Measurements from ENCODE around the gene MDC1.

MDC1 gene

DNA sequence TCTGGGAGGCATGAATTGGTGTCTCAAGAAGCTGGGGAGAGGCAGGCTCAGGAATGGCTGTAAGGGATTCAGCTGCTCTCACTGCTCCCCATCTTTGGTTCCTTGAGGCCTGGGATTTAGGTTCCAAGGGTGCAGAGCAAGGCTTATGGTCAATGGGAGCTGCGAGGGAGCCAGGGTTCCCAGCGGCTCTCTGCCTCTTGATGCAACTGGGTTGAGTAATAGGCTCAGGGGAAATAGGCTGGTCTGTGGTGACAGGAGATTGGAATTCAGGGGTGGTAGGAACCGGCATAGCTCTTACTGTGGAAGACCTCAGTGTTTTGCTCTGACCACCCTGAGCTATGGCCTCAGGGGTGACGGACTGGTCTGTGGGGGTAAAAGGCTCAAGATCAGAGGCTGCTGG is 13.3 kb downstream of the MDC1 start:
- DNase-seq (ENCODE audit: low spot score) (no peak), FAIRE-seq (no peak)

DNA sequence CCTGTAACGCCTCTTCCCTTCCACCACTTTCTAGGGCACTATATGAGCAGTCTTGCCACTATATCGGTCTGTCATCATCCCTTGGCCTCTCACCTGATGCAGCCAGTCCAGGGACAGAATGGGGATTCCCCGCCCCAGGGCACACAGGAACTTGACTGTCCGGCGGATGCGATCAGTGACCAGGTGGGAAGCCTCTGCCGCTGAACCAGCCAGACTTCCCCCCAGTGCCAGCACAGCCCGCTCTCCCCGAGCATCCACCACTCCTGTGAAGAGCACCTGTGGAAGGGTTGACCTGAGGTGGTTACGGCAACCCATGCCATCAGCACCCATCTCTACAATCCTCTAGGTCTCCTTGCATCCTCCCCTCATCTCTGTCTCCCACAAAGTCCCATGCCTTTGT is 14.1 kb downstream of the MDC1 start:
- DNase-seq (ENCODE audit: low spot score) = no peak
- FAIRE-seq = no peak

DNA sequence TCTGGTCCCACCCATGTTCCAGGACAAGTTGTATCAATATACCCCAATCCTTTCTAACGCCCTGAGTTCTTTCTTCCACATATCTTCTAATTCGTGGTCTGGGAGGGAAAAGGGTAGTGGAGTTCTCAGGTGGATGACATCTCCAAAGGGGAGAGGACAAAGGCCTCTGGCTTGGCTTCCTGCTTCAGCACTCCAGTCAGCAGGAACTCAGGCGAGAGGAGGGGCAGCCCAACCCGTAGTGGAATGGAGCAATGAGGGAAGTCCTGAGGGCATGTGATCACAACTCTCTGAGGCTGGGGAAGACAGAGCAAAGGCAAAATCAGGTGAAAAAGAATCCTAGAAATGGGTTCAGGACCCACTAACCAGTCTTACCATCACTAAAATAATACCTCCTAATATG is 16.7 kb downstream of the MDC1 start:
- no peak for FAIRE-seq
- no peak for DNase-seq (ENCODE audit: low spot score)

DNA sequence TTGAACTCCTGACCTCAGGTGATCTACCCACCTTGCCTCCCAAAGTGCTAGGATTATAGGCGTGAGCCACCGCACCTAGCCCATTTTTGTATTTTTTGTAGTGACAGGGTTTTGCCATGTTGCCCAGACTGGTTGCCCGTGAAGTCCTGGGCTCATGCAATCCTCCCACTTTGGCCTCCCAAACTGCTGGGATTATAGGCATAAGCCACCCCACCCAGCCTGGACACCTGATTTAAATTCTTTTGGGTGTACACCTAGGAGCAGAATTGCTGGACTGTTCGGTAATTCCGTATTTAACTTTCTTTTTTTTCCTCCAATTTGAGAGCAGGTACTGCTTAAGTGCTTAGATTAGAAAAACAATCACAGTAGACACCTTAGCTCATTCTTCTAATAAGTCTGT is 20.6 kb downstream of the MDC1 start:
- DNase-seq (ENCODE audit: low spot score) = no peak
- FAIRE-seq = no peak

DNA sequence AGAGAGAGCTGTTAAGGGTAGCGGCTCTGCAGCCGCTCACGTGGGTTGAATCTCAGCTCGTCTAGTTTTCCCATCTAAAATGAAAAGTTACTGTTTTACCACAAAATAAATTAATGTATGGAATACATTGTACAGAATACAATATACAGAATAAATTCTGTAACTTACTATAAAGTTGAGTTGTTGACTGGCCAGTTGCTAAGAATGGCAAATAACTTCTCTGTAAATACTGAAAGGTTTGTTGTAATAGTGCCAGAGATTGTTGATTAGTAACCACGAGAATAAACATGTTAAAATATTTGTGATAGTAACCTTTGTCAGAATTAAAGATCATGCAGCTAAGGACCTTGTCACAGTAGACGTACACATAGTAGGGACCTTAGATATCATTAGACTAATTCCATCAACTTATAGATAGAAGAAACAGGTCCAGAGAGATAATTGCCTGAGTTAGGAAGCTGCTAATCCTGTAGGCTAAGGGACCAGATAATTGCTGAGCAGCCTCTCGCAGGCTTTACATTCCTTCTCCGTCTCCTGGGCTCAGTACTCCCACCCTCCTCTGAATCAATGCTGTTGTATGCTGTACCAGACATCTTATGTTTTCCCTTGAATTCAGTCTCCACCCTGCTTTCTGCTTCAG is 25.8 kb downstream of the MDC1 start:
- no peak for DNase-seq (ENCODE audit: low spot score)
- FAIRE-seq = no peak

DNA sequence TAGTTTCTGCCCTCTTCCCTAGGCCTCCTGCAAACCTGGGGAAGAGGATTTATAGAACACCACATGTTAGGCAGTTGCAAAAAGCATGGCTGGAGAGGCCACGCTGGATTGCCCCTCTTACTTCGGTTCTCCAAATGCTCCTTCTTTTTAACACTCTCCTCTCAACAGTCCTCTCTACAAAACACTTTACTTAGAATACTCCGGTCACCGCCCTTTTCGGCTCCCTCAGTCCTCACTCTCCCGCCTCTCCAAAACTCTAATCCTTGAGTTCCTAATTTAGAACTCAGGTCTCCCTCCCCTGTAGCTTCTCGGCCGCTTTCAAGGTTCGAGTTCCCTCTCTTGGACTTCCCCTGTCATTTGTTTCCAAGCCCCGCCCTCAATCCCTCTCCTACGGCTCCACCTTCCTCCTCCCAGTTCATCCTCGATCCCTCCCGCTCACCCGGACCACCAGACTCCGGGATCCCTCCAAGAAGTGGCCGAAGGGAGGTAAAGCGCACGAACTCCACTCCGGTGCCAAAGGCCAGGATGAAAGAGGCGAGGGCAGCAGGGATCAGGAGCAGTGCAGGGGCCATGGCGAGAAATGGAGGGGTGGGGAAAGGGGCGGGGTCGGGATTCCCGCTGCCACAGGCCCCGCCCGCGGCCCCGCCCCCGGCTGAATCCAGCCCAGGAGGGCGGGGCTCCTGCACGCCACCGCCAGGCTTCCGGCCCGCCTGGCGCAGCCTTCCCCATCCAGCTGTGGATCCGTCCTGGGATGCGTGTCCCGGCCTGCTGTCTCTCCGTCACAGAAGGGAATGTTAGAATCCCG is 26.5 kb downstream of the MDC1 start, which contains the start of gene NRM:
NRM (minus strand) TSS at position 582 of the 805 bp plus-strand sequence; CDS start at position 572, 10 bp downstream.
- FAIRE-seq (no peak), DNase-seq (ENCODE audit: low spot score) (peak; percentile 54)

DNA sequence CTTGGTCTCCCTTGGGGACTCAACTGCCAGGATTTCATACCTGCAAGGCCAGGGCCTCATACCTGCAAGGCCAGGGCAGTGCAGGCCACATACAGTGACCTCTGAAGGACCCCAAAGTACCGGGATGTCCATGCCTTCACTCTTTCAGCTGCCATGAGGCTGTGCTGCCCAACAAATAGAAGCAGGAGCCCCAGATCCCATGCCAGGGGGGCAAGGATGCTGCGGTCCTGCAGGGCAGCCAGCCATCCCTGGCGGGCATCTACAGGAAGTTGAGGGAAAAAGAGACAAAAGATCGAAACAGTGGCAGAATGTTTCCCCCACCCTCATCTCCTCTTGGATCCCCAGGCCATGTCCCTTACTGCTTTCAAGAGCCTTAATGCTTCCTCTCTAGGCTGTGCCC is 27.1 kb downstream of the MDC1 start:
- FAIRE-seq (no peak), DNase-seq (ENCODE audit: low spot score) (no peak)

DNA sequence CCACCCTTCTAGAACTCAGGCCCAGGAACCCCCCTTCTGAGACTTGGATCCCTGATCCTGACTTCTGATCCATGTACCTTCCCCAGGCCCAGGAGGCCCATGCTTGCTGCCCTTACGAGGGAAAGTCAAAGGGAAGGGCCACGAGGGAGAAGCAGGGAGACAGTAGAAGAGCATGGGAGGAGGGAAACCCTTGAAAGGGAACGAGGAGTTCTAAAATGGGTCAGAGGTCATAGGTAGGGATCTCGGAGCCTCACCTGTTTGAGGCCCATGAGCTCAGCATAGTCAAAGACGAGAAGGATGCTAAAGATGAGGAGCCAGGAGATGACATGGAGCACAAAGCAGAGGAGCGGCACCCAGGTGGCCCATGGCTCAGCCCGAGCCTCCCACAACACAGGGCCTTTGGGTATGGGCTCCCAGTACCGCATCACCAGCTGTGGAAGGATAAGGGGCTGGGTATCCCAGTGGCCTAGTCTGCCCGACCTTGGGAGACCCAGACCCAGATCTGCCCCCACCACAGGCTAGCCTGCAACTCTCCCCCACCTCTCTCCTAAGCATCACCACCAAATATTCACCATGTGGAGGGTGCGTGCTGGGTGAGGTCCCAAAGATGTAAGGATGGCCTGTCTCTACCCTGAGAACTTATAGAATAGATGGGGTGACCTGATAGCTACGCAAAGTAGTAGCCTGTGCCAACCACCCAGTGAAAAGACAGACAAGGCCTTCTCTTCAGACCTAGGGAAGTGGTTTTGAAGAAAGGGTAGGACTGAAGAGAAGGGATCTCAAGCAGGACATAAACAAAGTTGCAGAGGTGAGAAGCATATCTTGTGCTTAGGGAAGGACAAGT is 27.8 kb downstream of the MDC1 start:
- no peak for FAIRE-seq

DNA sequence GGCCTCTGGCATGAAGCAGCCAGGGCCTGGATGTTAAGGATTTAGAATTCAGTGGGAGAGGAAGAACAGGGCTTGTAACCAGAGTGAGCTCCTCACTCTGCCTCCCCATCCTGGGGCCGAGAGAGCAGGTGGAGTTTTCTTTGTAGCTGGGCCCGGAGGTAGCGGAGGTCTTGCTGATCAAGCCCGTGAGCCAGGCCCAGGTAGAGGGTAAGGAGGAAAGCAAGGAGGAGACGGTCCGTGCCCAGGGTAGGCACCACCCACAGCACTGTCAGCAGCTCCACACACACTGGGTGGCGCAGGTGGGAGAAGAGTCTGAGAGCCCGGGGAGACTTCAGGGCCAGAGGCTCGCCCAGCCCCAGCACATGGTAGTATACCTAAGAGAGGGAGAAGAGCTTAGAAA is 28.5 kb downstream of the MDC1 start:
- FAIRE-seq (no peak), DNase-seq (ENCODE audit: low spot score) (no peak)

More for the DNA sequence above, 27.8 kb downstream of the MDC1 start:
- no peak for DNase-seq (ENCODE audit: low spot score)

DNA sequence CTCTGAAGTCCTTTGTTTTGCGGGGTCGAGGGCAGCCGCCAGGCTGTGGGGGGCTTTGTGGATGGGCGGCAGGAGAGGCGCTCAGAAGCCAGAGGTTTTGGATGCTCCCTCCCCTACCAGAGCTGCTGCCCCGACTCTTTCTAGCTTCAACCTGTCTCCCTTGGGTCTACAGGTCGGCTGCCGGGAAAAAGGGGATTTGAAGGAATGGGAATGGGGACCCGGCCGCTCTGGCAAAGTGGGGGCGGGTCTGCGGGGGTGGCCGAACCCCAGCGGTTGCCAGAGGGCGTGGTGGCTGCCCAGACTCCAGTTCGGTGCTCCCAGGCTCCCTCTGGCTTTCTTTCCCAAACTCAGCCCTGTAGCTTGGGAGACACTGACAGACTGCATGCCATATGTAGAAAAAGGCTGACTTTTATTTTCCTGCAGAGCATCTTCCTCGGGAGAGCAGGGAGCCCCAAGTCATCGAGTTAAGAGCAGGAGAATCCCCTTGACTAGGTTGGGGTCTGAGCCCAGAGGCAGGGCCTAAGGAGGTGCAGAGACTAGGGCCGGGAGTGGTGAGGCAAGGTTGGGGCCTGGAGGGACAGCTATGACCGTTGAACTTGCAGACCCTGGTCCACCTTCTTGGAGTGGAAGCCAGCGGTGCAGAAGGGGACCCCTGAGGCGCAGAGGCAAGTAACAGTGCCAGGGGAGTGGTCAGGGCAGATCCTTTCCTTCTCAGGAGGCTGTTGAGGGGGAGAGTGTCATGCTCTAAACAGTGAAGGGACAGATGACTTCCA is 29.2 kb downstream of the MDC1 start:
- DNase-seq (ENCODE audit: low spot score) (no peak), FAIRE-seq (no peak)

DNA sequence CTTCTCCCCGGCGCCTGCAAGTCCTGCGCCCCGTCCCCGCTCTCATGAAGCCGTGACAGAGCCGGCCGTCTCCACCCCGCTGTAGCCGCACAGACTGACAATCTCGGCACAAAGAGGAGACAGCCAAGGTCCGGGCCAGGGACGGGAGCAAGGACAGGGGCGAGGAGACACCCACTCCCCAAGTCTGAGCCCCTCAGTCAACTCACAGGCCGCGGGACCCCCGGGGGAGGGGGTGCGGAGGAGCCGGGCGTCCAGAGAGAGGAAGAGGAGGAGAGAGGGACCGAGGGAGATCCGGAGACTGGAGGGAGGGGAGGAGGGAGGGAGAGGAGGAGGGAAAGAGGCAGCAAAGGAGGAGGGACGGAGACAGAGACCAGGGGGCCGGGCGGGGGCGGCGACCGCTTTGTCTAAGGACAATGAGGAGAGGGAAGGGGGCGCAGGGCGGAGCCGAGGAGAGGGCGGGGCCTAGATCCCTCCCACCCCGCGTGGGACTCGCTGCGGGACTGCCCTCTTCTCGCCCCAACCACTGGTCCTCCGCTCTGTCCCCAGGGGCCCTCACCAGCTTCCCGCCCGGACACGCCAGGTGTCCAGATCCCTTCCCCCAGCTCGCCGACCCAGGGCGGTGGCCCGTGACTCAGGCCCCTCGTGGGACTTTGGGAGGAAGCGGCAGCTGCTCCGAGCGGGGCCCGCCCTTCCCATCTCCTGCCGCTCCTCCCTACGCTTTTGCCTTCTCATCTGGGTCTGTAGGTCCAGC is 30.0 kb downstream of the MDC1 start:
- FAIRE-seq (peak; percentile 79), DNase-seq (ENCODE audit: low spot score) (peak; percentile 94)

DNA sequence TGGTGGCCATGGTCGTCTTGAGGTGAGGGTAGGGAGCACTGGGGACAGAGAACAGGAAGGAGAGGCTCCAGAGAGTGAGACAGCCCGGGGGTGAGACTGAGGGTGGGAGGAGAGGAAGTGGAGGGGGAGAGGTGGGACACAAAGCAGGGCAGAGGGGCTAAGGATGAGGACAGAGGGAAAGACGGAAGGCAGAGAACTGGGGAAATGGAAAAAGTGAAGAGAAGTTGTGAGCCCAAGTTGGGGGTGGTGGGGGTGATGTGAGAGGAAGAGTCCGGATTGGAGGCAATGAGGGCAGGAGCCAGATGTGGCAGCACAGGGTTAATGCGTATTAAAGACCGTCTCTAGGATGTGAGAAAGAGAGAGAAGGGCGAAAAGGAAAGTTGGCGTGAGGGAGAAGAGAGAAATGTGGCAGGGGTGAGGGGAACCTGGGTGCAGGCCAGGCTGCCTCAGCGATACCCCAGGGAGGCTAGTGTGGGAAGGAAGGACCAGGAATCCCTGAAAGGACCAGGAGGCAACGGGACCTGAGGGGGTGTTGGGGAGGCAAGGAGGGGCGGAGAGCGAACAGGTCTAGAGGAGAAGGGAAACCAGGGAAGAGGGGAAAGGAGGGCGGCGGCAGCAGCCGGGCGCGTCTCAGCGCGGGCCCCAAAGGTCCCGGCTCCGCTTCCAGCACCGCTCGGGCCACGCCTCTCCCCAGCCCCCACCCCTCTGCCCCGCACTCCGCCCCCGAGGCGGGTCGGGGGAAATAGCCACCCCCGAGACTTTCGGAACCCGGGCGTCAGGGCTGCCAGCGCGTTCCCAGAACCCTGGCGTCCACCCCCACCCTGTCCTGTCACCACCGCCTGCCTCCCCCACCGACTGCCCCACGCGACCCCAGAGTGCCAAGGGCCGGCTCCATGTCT is 30.8 kb downstream of the MDC1 start, which contains the start of gene PPP1R18:
PPP1R18 (minus strand) TSS at position 637 of the 899 bp plus-strand sequence; CDS start at position 10, 627 bp downstream.
- peak; percentile 13 for DNase-seq (ENCODE audit: low spot score)
- no peak for FAIRE-seq

DNA sequence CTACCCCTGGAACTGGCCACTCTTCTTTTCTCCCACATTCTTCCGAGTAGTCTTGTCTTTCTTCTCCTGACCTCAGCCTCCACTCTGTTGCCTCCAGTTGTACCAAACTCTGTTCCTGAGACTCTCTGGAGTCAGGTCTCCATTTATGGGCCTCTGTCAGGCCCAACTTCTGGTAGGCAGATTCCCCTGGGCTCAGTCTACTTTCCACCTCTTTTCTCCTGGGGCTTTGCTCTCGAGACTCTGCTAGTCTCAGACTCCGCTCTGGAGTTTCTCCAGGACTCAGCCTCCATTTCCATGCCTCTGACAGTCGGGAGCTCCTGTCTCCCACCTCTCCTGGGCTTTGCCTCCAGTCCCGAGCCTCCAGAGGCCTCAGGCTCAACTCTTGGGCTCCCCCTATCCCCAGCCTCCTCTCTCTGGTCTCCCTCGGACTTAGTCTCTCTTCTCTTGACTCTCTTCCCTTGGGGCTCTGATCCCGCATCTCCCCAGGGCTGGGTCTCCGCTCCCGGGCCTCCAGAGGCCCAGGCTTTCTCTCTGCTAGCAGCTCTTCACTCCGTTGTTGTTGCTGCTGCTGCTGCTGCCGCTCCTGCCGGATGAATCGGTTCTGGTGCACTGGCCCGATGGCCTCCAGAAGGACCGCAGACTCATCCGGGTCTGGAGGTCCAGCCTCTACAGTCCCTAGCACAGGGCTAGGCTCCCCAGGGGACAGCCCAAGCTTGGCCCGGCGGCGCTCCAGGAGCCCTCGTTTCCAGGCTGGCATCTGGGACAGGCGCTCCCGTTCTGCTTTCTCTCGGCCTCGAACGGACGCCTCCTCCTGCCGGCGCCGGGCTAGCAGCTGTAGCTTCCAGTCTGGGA is 31.7 kb downstream of the MDC1 start:
- peak; percentile 23 for DNase-seq (ENCODE audit: low spot score)
- no peak for FAIRE-seq

DNA sequence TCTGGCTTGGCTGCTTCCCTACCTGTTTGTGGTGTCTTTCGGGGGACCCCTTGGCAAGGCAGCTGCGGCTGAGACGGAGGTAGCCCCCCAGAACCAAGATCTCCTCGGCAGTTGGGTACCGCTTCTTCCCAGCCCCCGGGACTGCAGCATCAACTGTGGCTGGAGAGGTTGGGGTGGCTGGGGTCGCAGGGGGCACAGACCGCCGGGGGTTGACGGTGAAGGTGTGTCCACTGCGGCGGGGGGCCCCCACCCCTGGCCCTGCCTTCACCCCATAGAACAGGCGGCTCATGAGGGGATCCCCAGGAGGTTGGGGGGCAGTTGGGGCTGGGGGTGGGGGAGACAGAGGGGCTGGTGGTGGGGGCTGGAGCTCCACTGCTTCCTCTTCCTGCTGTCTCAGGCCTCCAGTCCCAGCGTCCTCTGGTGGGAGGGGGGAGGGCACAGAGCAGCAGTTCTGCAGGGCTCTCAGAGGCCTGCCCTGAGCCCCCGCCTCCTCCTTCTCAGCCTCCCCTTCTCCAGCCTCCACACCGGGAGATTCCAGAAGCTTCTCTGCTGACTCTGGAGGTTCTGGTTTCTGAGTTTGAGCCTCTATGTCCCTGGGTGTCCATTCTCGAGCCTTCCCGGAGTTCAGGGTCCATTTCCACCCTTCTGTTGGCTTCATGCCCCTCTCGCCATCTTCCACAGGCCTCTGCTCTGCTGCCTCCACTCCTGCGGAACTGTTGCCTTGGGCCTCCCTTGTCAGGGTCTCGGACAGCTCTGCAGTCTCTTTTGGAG is 32.5 kb downstream of the MDC1 start:
- DNase-seq (ENCODE audit: low spot score) = peak; percentile 29
- no peak for FAIRE-seq

DNA sequence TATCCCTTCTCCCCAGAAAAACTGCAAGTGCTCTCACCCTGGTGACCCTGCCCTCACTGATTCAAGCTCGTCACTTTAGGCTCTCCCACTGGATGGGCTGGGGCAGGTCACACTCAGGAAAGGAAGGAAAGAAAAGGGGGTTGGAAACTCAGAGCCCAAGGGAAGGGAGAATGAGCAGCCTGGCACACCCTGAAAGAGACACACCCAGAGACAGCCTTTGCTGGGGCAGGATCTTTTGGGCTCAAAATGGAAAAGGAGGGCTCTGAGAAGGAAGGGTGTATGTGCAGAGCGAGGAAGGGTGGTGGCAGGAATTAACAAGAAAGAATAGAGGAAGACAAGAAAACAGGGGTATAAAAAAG is 33.1 kb downstream of the MDC1 start:
- no peak for FAIRE-seq
- no peak for DNase-seq (ENCODE audit: low spot score)

DNA sequence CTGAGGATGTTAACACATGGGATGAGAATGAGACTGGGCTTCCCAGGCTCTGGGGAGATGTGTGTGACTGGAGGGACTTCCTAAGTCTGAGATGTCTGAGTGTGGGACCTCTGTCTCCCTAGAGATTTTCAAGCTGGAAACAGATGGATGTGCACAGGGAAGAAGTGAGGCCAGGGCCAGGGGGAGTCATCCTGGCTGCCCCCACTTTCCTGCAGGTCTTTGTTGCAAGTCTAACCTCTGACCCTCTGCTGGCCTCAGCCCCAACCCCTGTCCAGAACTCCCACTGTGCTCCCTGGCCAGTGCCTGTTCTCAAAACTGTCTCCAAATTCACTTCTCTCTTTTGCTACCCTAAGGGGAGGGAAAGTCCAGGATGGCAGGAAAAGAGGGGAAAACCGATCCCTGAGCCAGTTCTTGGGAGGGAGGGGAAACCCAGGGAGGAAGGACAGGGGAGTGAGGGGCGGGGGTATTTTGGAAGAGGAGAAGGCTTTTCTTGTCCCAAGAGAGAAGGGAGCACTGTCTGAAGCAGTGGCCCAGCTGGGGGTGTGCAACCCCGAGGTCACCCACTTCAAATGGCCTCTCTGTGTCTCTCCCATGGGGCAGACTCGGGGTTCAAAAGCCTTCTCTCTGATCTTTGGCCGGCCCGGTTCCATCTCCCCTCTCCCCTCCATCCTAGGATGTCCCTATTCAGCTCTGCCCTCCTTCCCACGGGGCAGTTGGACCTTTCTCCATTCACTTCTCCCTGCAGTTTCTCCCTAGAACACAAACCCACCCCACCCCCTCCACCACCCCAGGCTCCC is 33.7 kb downstream of the MDC1 start:
- peak; percentile 31 for DNase-seq (ENCODE audit: low spot score)
- FAIRE-seq = no peak

Data from RCC 7860 (cell line).